Right ventricle myocardium superior (tissue), 1 donor: ENCODE results near the gene PORCN. TPM values are rescaled to one million over a fixed set of nuclear protein-coding genes. Genes with fewer than 3 reads are reported as not detected.

Experiments used
- ATAC-seq: fragments of 200-7000 bp; cut with Tn5 transposase; one replicate; pipeline ENCODE4 v1.9.1; 2020; ENCODE audit warnings: mild to moderate bottlenecking; ENCODE audit not compliant: poor library complexity
- DNase-seq: peaks from one replicate; pipeline ENCODE4 v3.0.0-alpha.2; 2020
- intact Hi-C: fragments of 100-400 bp; cut with DNase I; formaldehyde crosslinking; loops from one replicate; pipeline ENCODE4 v1.11.2; 2022
- long read RNA-seq: library from polyadenylated mRNA; unstranded; transcript quantifications from one replicate; pipeline ENCODE4 v2.0.0, GENCODE V29; 2021
- total RNA-seq: library from RNA; stranded (reverse); fragmentation: NEBNext Ultra II Directional; extraction: Animal tissue kit (Norgen Biotek cat#: 25700); gene quantifications from one replicate; pipeline ENCODE4 v1.2.1, GENCODE V29; 2021
- donor health status: DM: no; HTN: yes; CAD: no; lungs with severe emphysema.

Gene PORCN
- 12.0 TPM for total RNA-seq
- long read RNA-seq, partial matches to known transcripts, result 19 of 36 reads
- long read RNA-seq, other reads (novel, unspliced or antisense), result 9 of 36 reads

- intact Hi-C loops, result no loop called here
- ATAC-seq (peak; percentile 98), DNase-seq (peak; percentile 89)
These were observed at the start of gene PORCN for GRCh38 chrX:48508400-48509244. TSS of gene PORCN (plus strand) at chrX:48508992. CDS start at chrX:48509821, 829 bp downstream.

DNA sequence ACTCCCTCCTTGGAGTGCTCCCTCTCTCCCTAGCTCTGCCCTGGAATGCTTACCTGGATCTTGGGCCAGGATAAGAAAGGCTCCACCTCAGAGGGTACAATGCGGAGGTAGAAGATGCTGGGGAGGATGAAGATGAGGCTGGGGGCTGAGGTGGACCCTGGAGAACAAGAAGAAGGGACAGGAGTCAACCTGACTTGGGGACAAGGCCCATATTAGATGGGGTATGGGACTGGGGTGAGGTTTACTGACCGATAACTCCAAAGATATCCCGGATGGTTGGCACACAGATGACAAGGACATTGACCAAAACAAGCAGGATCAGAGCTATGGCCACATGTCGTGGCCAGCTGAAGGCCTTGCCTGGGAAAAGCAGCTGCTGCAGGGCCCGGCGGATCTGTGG, 49.3 kb upstream of the PORCN start:
- DNase-seq (no peak), ATAC-seq (no peak)
- intact Hi-C loops, result no loop called here

DNA sequence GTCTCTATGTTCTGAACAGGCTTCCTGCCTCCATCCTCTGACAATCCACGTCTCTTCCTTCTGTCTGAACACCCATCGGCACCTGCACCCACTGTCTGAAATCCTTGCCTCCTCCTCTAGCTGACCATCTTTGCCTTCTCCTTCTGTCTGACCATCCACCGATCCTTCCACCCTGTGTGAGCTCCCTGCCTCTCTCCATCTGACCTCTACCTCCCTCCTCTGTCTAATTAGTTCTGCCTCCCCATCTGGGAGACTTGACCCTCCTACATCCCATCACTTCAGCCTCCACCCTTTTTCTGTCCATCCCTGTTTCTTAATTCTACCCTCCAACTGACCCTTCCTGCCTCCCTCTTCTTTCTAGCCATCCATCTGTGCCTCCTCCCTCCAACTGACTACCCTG, 48.8 kb upstream of the PORCN start:
- ATAC-seq (no peak), DNase-seq (no peak)
- intact Hi-C loops, result no loop called here

DNA sequence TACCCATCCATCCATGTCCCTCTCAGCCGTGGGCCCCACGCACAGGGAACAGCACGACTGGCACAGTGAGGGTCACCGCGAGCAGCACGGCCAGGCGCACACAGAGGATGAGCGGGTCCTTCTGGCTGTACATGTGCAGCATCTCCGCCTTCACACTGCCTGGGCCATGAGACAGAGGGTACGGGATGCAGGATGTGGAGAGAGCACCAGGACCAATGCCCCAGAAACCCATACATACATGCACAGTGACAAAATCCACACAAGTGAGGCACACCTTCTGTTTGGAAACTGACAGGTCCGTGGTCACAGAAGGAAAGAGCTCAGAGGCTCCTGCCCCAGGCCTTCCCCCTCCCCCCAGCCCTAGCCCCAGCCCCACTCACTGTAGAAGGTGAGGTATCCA, 48.2 kb upstream of the PORCN start:
- intact Hi-C loops, result no loop called here
- no peak for DNase-seq
- ATAC-seq, result no peak

- intact Hi-C loops, result no loop called here
- ATAC-seq, result no peak
These were observed 47.0 kb upstream of the PORCN start for GRCh38 chrX:48461830-48462229.

GRCh38 chrX:48465336-48465933, 43.4 kb upstream of the PORCN start:
- intact Hi-C loops, result no loop called here
- ATAC-seq, result peak; percentile 38
- DNase-seq, result no peak

More at GRCh38 chrX:48461830-48462229, 47.0 kb upstream of the PORCN start:
- DNase-seq, result no peak

DNA sequence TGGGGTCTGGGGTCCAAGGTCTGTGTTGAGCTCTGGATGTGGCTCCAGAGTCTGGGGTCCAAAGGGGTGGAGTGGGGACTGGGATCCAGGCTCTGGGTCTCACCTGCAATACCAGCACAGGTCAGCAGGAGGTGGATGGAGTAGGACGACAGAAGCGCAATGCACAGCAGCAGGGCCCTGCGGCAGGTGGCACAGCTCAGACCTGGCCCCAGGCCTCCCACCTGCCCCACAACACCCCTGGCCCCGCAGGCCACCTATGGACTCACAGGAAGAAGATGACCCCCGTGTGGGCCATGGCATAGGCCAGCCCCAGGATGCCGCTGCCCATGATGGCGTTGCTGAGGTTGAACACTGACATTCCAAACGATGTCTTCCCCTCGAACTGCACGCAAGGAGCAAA, 42.1 kb upstream of the PORCN start:
- DNase-seq (no peak), ATAC-seq (no peak)
- intact Hi-C loops, result no loop called here

DNA sequence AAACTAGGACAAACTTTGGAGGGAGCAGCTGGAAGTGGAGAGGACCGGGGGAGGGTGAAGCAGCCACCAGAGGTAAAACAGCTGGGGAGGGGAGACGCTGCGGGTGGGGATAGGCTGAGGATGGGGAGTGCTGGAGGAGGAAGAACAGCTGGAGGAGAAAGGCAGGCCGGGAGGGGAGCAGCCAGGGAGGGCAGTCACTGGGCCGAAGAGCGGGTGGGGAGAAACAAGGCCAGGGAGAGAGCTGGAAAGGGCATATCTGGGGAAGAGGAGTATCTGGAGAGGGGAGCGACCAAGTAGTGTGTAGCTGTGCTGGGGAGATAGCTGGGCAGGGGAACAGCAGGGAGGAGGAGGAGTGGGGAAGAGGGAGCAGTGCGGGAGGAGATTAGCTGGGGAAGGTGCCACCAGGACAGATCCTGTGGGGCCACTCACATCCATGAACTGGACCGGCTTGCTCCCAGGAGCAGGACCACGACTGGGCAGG, 41.5 kb upstream of the PORCN start:
- DNase-seq (no peak), ATAC-seq (peak; percentile 22)
- intact Hi-C loops, result no loop called here

- ATAC-seq, result no peak
- DNase-seq, result no peak
- intact Hi-C loops, result no loop called here
These were observed 40.5 kb upstream of the PORCN start for GRCh38 chrX:48468247-48468671.

- no peak for ATAC-seq
- intact Hi-C loops, result no loop called here
- DNase-seq, result no peak
These were observed 39.8 kb upstream of the PORCN start for GRCh38 chrX:48468693-48469691.

DNA sequence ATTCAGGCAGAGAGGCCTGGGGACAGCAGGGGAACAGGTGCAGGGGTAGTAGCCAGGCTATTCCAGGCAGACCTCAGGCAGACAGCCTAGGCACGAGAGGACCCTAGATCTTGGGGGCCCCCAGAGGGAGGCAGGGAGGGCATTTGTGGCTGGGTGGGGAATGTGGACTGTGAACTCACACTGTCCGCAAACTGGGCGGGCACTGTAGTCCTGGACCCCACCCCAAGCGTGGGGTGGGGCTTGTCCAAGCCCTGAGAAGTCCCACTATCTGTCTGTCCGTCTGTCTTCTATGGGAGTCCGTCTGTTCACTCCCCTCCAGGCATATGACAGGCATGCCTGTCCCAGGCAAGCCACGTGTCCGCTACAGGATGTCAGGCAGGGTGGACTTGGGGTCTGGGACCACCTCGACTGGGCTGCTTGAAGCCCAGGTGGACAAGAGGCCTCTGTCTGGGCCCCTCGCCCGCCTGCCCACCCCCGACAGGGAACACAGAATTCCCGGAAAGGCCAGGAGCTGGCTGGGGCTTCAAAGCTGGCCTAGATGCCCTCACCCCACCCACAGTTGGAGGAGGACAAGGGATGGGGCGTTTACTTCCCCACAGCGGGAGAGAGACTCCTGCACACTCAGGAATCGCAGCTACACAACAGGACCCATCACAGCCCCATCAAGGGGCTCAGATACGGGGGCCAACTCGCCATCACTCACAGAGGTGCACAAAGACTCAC, 38.5 kb upstream of the PORCN start, which contains the start of gene SLC38A5:
Gene SLC38A5, minus strand, starts transcription at position 151 of the 723 bp plus-strand sequence. CDS start 2,336 bp downstream, outside the sequence.
- DNase-seq (no peak), ATAC-seq (no peak)
- intact Hi-C loops, result no loop called here

DNA sequence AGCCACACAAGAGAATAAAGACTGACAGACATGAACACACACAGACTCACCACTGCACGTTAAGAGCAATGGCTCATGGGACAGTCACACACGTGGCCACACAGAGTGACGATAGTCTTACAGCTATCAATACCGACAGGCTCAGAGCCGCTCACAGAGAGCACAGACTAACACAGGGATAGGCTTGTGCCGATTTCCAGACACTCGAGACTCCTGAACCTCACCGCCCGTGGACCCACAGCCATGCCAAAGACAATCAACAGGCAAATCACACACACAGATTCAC, 38.0 kb upstream of the PORCN start:
- DNase-seq (no peak), ATAC-seq (no peak)
- intact Hi-C loops, result no loop called here

GRCh38 chrX:48471504-48471903, 37.3 kb upstream of the PORCN start:
- intact Hi-C loops, result no loop called here
- ATAC-seq (no peak), DNase-seq (no peak)

GRCh38 chrX:48472225-48472624, 36.6 kb upstream of the PORCN start:
- ATAC-seq (no peak), DNase-seq (no peak)
- intact Hi-C loops, result no loop called here

GRCh38 chrX:48472851-48473703, 35.7 kb upstream of the PORCN start:
- DNase-seq (no peak), ATAC-seq (no peak)
- intact Hi-C loops, result no loop called here

DNA sequence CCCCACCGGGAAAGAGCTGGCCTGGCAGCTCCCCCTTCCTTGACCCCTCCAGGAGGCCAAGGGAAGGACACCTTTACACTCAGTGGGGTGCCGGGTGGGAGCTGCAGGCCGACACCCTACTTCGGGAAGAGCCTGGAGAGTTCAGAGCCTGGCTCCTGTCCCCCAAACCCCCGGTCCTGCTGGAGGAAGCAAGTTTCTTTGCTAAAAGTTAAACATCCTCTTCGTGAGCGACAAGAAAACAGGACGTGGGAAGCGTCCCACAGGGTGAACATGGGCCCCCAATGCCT, 35.1 kb upstream of the PORCN start:
- intact Hi-C loops, result no loop called here
- DNase-seq (no peak), ATAC-seq (no peak)

DNA sequence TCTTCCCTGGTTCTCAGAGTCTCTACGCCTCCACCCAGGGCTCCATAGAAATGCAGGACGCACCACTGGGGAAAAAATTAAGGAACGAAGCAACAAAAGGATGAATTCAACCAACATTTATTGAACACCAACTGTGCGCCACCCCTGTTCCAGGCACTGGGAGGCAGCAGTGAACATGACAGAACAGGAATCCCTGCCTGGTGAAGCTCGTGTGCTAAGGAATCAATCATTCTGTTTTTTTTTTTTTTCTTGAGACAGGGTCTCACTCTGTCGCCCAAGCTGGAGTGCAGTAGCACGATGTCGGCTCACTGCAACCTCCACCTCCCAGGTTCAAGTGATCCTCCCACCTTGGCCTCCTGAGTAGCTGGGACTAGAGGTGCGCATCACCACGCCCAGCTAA, 34.7 kb upstream of the PORCN start:
- intact Hi-C loops, result no loop called here

DNA sequence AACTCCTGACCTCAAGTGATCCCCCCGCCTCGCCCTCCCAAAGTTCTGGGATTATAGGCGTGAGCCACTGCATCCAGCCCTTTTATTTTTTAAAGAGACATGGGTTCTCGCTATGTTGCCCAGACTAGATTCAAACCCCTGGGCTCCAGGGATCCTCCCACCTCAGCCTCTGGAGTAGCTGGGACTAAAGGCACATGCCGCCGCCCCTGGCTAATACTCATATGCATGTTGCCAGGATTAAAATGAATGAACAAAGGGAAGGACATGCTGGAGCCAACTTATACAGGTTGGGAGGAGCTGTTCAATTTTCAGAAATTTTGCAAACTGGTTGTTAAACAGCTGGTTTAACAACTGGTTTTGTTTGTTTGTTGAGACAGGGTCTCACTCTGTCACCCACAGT, 34.2 kb upstream of the PORCN start:
- intact Hi-C loops, result no loop called here
- DNase-seq (no peak), ATAC-seq (no peak)

More for the DNA sequence above, 34.7 kb upstream of the PORCN start:
- no peak for ATAC-seq
- no peak for DNase-seq
